Central memory CD8-positive, alpha-beta T cell (primary cell): ENCODE results near the gene ZNF341.
"Not testable (repeated sequence)": the region's sequence is repeated elsewhere in the genome, so short reads cannot be mapped to it uniquely, and the experiment has no call there.

Source experiments
- ATAC-seq: fragments of 150-1000 bp; cut with Tn5 transposase; replicated peaks from 2 replicates; pipeline ENCODE4 v1.10.0; 2022; ENCODE audit warnings: mild to moderate bottlenecking, moderate FRiP score, moderate number of reproducible peaks; ENCODE audit not compliant: poor library complexity, severe bottlenecking; ENCODE audit errors: extremely low read depth
- DNase-seq, 2 donors: peaks; one replicate each; pipeline ENCODE4 v3.0.0; 2021; ENCODE audit warnings: low spot score in 2 of 2
- H3K27ac Mint-ChIP-seq: one replicate; pipeline ENCODE4 v1.8.0; 2022; ENCODE audit warnings: low read depth, mild to moderate bottlenecking, moderate library complexity, mixed read lengths
- H3K27me3 Mint-ChIP-seq: one replicate; pipeline ENCODE4 v1.8.0; 2022; ENCODE audit warnings: mixed read lengths
- H3K36me3 Mint-ChIP-seq: one replicate; pipeline ENCODE4 v1.8.0; 2022; ENCODE audit warnings: mild to moderate bottlenecking, moderate library complexity, mixed read lengths; ENCODE audit not compliant: insufficient read depth
- H3K4me1 Mint-ChIP-seq: one replicate; pipeline ENCODE4 v1.8.0; 2022; ENCODE audit warnings: mixed read lengths
- H3K4me3 Mint-ChIP-seq: one replicate; pipeline ENCODE4 v1.8.0; 2022; ENCODE audit warnings: mild to moderate bottlenecking, moderate library complexity, mixed read lengths
- H3K9me3 Mint-ChIP-seq: one replicate; pipeline ENCODE4 v1.8.0; 2022; ENCODE audit warnings: mixed read lengths

ZNF341 gene

GRCh38 chr20:33693741-33694638, 37.8 kb upstream of the ZNF341 start:
- peak overlapping the region; percentile 13 for H3K27ac Mint-ChIP-seq
- DNase-seq (no peak), ATAC-seq (no peak)
- H3K4me3 Mint-ChIP-seq: no peak overlapping the region
- no peaks in the 10 kb centered on the region for H3K27me3 Mint-ChIP-seq
- no peaks in the 10 kb centered on the region for H3K4me1 Mint-ChIP-seq
- H3K36me3 Mint-ChIP-seq: no peaks in the 10 kb centered on the region
- H3K9me3 Mint-ChIP-seq: no peaks in the 10 kb centered on the region

DNA sequence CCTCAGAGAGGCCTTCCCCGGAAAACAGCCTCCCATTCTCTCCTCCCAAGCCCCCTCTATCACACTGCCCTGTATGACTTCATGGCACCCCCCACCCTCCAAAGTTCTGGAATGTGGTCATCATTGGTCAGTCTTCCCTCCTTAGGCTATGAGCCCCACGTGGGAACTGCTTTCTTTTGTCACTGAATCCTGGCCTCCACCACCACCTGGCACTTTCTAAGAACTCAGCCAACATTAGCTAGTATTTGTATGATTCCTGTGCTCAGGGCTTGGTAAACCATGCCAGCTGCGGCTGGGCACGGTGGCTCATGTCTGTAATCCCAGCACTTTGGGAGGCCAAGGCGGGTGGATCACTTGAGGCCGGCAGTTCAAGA, 37.2 kb upstream of the ZNF341 start:
- H3K4me3 Mint-ChIP-seq: no peak overlapping the region
- H3K9me3 Mint-ChIP-seq: no peaks in the 10 kb centered on the region
- peak overlapping the region; percentile 13 for H3K27ac Mint-ChIP-seq
- no peak for ATAC-seq
- H3K4me1 Mint-ChIP-seq: no peaks in the 10 kb centered on the region
- H3K27me3 Mint-ChIP-seq: no peaks in the 10 kb centered on the region
- H3K36me3 Mint-ChIP-seq: no peaks in the 10 kb centered on the region
- no peak for DNase-seq

- Mint-ChIP-seq H3K9me3 (no peaks in the 10 kb centered on the region), H3K27ac (no peak overlapping the region), H3K27me3 (no peaks in the 10 kb centered on the region), H3K4me1 (no peaks in the 10 kb centered on the region), H3K36me3 (no peaks in the 10 kb centered on the region), H3K4me3 (no peak overlapping the region)
- ATAC-seq (no peak), DNase-seq (no peak)
These were observed 35.3 kb upstream of the ZNF341 start for GRCh38 chr20:33696448-33696847.

DNA sequence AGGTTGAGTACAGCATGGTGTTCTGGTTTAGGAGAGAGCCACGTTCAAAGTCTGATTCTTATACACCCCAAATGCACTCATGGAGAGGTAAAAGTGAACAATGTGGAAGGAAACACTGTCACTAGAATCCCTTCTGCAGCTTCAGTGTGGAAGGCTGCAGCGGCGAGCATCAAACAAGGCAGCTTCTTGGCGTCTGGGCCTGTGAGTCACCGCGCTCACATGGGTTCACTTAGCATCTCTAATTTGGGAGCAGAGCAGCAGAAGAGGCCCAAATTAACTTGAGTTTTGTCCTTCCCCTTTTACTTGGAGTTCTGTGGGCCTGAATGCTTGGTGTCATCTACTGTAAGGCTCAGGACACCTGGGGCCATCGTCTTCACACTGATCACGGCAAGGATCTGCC, 34.7 kb upstream of the ZNF341 start:
- Mint-ChIP-seq H3K36me3 (no peaks in the 10 kb centered on the region), H3K9me3 (no peaks in the 10 kb centered on the region), H3K27me3 (no peaks in the 10 kb centered on the region), H3K4me3 (no peak overlapping the region), H3K27ac (no peak overlapping the region), H3K4me1 (no peaks in the 10 kb centered on the region)
- no peak for ATAC-seq
- no peak for DNase-seq

GRCh38 chr20:33698966-33699365, 32.8 kb upstream of the ZNF341 start:
- H3K36me3 Mint-ChIP-seq, H3K27me3 Mint-ChIP-seq, H3K4me3 Mint-ChIP-seq, ATAC-seq, H3K4me1 Mint-ChIP-seq, DNase-seq, H3K9me3 Mint-ChIP-seq, H3K27ac Mint-ChIP-seq: not testable (repeated sequence)

DNA sequence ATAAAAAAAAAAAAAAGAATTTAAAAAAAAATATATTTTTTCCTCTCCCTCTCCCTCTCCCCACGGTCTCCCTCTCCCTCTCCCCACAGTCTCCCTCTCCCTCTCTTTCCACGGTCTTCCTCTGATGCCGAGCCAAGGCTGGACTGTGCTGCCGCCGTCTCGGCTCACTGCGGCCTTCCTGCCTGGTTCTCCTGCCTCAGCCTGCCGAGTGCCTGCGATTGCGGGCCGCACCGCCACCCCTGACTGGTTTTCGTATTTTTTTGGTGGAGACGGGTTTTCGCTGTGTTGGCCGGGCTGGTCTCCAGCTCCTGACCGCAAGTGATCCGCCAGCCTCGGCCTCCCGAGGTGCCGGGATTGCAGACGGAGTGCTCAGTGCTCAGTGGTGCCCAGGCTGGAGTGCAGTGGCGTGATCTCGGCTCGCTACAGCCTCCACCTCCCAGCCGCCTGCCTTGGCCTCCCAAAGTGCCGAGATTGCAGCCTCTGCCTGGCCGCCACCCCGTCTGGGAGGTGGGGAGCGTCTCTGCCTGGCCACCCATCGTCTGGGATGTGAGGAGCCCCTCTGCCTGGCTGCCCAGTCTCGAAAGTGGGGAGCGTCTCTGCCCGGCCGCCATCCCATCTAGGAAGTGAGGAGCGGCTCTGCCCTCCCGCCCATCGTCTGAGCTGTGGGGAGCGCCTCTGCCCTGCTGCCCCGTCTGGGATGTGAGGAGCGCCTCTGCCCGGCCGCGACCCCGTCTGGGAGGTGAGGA, 30.9 kb upstream of the ZNF341 start:
- H3K27me3 Mint-ChIP-seq, H3K4me3 Mint-ChIP-seq, H3K27ac Mint-ChIP-seq, H3K9me3 Mint-ChIP-seq, ATAC-seq, DNase-seq, H3K4me1 Mint-ChIP-seq, H3K36me3 Mint-ChIP-seq: not testable (repeated sequence)

GRCh38 chr20:33701629-33702450, 30.0 kb upstream of the ZNF341 start:
- Mint-ChIP-seq H3K27me3 (no peaks in the 10 kb centered on the region), H3K9me3 (no peaks in the 10 kb centered on the region), H3K4me1 (no peaks in the 10 kb centered on the region), H3K36me3 (peaks cover 8% of the 10 kb centered on the region), H3K4me3 (no peak overlapping the region), H3K27ac (no peak overlapping the region)
- no peak for ATAC-seq
- DNase-seq: no peak

GRCh38 chr20:33702861-33703260, 28.9 kb upstream of the ZNF341 start:
- ATAC-seq: no peak
- H3K4me1 Mint-ChIP-seq: no peaks in the 10 kb centered on the region
- H3K4me3 Mint-ChIP-seq: no peak overlapping the region
- no peak for DNase-seq
- H3K36me3 Mint-ChIP-seq: peaks cover 14% of the 10 kb centered on the region
- no peaks in the 10 kb centered on the region for H3K9me3 Mint-ChIP-seq
- H3K27ac Mint-ChIP-seq: no peak overlapping the region
- no peaks in the 10 kb centered on the region for H3K27me3 Mint-ChIP-seq

DNA sequence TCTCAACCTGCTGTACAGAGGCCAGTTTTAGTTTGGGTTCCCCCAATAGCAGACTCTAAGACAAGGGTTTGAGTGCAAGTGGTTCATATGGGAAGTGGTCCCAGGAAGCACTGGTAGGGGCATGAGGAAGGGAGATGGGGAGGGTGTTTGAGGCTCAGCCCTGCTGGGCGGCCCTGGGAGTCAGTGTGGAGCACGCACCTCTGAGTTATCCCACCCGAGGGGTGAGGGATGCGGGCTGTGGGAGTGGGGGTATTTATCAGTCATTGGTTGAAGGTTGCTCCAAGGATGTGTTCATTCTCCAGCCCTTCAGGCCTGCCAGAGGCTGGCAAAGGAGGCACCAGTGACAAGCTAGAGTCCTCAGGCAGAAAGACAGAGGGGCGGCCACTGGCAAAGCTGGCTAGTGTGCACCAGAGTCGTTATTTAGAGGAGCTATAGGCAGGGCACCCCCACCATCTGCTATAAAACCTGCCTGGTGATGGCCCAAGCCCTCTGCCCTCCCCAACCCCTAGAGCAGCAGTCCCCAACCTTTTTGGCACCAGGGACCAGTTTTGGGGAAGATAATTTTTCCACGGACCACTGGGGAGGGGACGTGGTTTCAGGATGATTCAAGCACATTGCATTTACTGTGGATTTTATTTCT, 28.2 kb upstream of the ZNF341 start:
- no peak for ATAC-seq
- Mint-ChIP-seq H3K4me1 (no peaks in the 10 kb centered on the region), H3K27ac (no peak overlapping the region), H3K4me3 (no peak overlapping the region), H3K9me3 (no peaks in the 10 kb centered on the region), H3K36me3 (peaks cover 14% of the 10 kb centered on the region), H3K27me3 (no peaks in the 10 kb centered on the region)
- no peak for DNase-seq

DNA sequence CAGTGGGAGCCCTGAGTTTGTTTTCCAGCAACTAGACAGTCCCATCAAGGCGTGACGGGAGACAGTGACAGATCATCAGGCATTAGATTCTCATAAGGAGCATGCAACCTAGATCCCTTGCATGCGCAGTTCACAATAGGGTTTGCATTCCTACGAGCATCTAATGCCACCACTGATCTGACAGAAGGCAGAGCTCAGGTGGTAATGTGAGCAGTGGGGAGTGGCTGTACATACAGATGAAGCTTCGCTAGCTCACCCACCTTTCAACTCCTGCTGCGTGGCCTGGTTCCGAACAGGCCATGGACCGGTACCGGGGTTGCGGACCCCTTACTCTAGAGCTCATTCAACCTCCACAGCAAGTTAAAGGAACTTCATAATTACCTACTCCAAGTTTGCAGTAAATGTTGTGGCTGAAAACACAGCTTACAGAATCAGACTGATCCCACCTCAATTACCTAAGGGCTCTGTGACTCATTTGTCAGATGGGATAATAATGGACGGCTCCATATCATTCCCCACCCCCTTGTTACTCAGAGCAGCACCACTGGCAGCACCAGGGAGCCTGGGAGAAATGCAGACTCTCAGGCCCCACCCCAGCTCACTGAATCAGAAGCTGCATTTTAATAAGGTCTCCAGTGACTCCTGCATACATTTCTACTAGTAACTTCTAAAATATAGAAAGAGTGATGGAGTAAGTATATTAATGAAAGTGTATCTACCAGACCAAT, 27.4 kb upstream of the ZNF341 start:
- no peaks in the 10 kb centered on the region for H3K27me3 Mint-ChIP-seq
- no peaks in the 10 kb centered on the region for H3K9me3 Mint-ChIP-seq

DNA sequence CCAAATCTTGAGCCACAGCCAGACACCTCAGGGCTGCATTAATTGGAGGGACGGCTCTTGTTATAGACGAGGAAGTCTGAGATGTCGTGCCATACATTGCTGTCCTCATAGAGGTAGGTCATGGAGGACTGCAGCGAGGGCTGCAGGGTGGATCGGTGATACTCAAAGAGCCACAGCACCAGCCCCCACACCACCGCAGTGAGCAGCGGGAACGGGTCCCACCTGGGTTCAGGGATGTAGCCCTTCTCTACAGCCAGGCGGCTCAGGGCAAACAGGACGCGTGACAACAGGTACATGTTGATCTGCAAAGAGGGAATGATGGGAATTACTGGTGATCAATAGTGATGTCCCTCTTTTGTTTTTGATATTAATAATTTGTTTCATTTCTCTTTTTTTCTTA, 24.1 kb upstream of the ZNF341 start:
- H3K27me3 Mint-ChIP-seq: no peaks in the 10 kb centered on the region
- H3K36me3 Mint-ChIP-seq: peaks cover 33% of the 10 kb centered on the region
- H3K4me3 Mint-ChIP-seq: no peak overlapping the region
- no peak for DNase-seq
- no peak overlapping the region for H3K27ac Mint-ChIP-seq
- no peaks in the 10 kb centered on the region for H3K9me3 Mint-ChIP-seq
- no peak for ATAC-seq
- peaks cover 15% of the 10 kb centered on the region for H3K4me1 Mint-ChIP-seq

More for the DNA sequence above, 27.4 kb upstream of the ZNF341 start:
- no peak overlapping the region for H3K4me3 Mint-ChIP-seq
- H3K27ac Mint-ChIP-seq: no peak overlapping the region
- ATAC-seq (no peak), DNase-seq (no peak)
- peaks cover 14% of the 10 kb centered on the region for H3K36me3 Mint-ChIP-seq
- H3K4me1 Mint-ChIP-seq: no peaks in the 10 kb centered on the region

DNA sequence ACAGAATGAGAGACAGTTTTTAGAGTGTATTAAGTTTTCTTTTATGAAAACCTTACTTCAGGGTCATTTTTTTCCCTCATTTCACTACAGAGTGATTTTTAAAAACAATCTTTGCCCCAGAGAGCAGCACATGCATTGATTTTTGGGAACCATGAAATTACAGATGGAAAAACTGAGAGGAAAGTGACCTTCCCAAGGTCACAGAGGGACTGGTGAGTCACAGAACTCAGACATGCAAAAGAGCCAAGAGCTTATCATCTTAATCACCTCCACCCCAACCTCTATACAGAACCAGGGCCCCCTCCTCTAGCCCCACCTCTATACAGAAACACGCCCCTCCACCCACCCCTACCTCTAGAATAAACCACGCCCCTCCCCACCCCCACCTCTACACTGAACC, 22.4 kb upstream of the ZNF341 start:
- H3K4me1 Mint-ChIP-seq: peaks cover 22% of the 10 kb centered on the region
- ATAC-seq (no peak), DNase-seq (no peak)
- H3K4me3 Mint-ChIP-seq: no peak overlapping the region
- H3K27ac Mint-ChIP-seq: no peak overlapping the region
- H3K27me3 Mint-ChIP-seq: no peaks in the 10 kb centered on the region
- H3K36me3 Mint-ChIP-seq: peaks cover 40% of the 10 kb centered on the region
- no peaks in the 10 kb centered on the region for H3K9me3 Mint-ChIP-seq
